ENCODE measurements around the gene ILDR1. TPM values are rescaled to one million over a fixed set of nuclear protein-coding genes. Genes with fewer than 3 reads are reported as not detected.

The ILDR1 gene
- total RNA-seq, 1 donor from 2014 or later: not detected

- no peaks in the 10 kb centered on the region for H3K27me3 Mint-ChIP-seq (ENCODE audit: low read depth)
- H3K9me3 Mint-ChIP-seq (ENCODE audit: low read depth): peaks cover 9% of the 10 kb centered on the region
- no peak overlapping the region for H3K27ac Mint-ChIP-seq (ENCODE audit: unreplicated experiment)
- no peaks in the 10 kb centered on the region for H3K4me1 Mint-ChIP-seq (ENCODE audit: low read depth)
- no peak for DNase-seq (ENCODE audit: low spot score)
- H3K36me3 Mint-ChIP-seq (ENCODE audit: low read depth): peaks cover 3% of the 10 kb centered on the region
- no peak overlapping the region for H3K4me3 Mint-ChIP-seq (ENCODE audit: unreplicated experiment)
- TF ChIP-seq CTCF (IDR thresholded peaks at IDR 0.05): no peak
These were observed 65.7 kb downstream of the ILDR1 start for GRCh38 chr3:121956363-121956762.

- TF ChIP-seq CTCF (IDR thresholded peaks at IDR 0.05): no peak
- Mint-ChIP-seq H3K36me3 (ENCODE audit: low read depth) (peaks cover 4% of the 10 kb centered on the region), H3K27me3 (ENCODE audit: low read depth) (no peaks in the 10 kb centered on the region), H3K4me3 (ENCODE audit: unreplicated experiment) (no peak overlapping the region), H3K9me3 (ENCODE audit: low read depth) (peaks cover 9% of the 10 kb centered on the region), H3K27ac (ENCODE audit: unreplicated experiment) (no peak overlapping the region), H3K4me1 (ENCODE audit: low read depth) (no peaks in the 10 kb centered on the region)
- DNase-seq (ENCODE audit: low spot score): no peak
These were observed 70.6 kb downstream of the ILDR1 start for GRCh38 chr3:121951291-121951919.

GRCh38 chr3:121948641-121949040 is 73.4 kb downstream of the ILDR1 start:
- TF ChIP-seq CTCF (IDR thresholded peaks at IDR 0.05): no peak
- Mint-ChIP-seq H3K27me3 (ENCODE audit: low read depth) (no peaks in the 10 kb centered on the region), H3K36me3 (ENCODE audit: low read depth) (peaks cover 4% of the 10 kb centered on the region), H3K27ac (ENCODE audit: unreplicated experiment) (no peak overlapping the region), H3K4me1 (ENCODE audit: low read depth) (no peaks in the 10 kb centered on the region), H3K4me3 (ENCODE audit: unreplicated experiment) (no peak overlapping the region), H3K9me3 (ENCODE audit: low read depth) (peaks cover 9% of the 10 kb centered on the region)
- DNase-seq (ENCODE audit: low spot score): no peak

GRCh38 chr3:121943431-121943830 is 78.6 kb downstream of the ILDR1 start:
- no peaks in the 10 kb centered on the region for H3K9me3 Mint-ChIP-seq (ENCODE audit: low read depth)
- TF ChIP-seq CTCF (IDR thresholded peaks at IDR 0.05): no peak
- no peak overlapping the region for H3K4me3 Mint-ChIP-seq (ENCODE audit: unreplicated experiment)
- no peaks in the 10 kb centered on the region for H3K4me1 Mint-ChIP-seq (ENCODE audit: low read depth)
- no peak for DNase-seq (ENCODE audit: low spot score)
- no peaks in the 10 kb centered on the region for H3K27me3 Mint-ChIP-seq (ENCODE audit: low read depth)
- H3K36me3 Mint-ChIP-seq (ENCODE audit: low read depth): peaks cover 3% of the 10 kb centered on the region
- no peak overlapping the region for H3K27ac Mint-ChIP-seq (ENCODE audit: unreplicated experiment)

- Mint-ChIP-seq H3K9me3 (ENCODE audit: low read depth) (no peaks in the 10 kb centered on the region), H3K4me1 (ENCODE audit: low read depth) (no peaks in the 10 kb centered on the region), H3K4me3 (ENCODE audit: unreplicated experiment) (no peak overlapping the region), H3K27me3 (ENCODE audit: low read depth) (no peaks in the 10 kb centered on the region), H3K36me3 (ENCODE audit: low read depth) (peaks cover 3% of the 10 kb centered on the region), H3K27ac (ENCODE audit: unreplicated experiment) (no peak overlapping the region)
- no peak for TF ChIP-seq CTCF (IDR thresholded peaks at IDR 0.05)
- no peak for DNase-seq (ENCODE audit: low spot score)
These were observed 79.8 kb downstream of the ILDR1 start for GRCh38 chr3:121942116-121942786.

Measured in chondrocyte (in vitro differentiated cells).